K562 (cell line): ENCODE results near the gene SMG1. TPM values are rescaled to one million over a fixed set of nuclear protein-coding genes. Genes with fewer than 3 reads are reported as not detected.
A peak's percentile ranks its signal among the peaks of the same experiment; 100 is the strongest.

Experiments used
- CREB1 ChIP-seq, 2 experiments: sonication (generic) in 1 of 2; formaldehyde crosslinking in 1 of 2; IDR thresholded peaks; 2 replicates each; pipeline versions ENCODE4 v1.6.1 to v1.8.0; 2012 to 2022; ENCODE audit warnings: inconsistent platforms in 1 of 2, mild to moderate bottlenecking in 1 of 2, missing genetic modification reagents in 1 of 2, moderate library complexity in 1 of 2
- FOXK2 ChIP-seq, 2 experiments: fragments of 450-650 bp; IDR thresholded peaks in 1 of 2; conservative IDR thresholded peaks in 1 of 2; 2 replicates each; pipeline ENCODE4 v1.6.1; 2016; ENCODE audit warnings: low read depth in 2 of 2, mild to moderate bottlenecking in 1 of 2
- MAX ChIP-seq: sonication (generic); formaldehyde crosslinking; IDR thresholded peaks from 2 replicates; pipeline ENCODE4 v1.9.0; 2022; ENCODE audit warnings: mild to moderate bottlenecking, missing genetic modification reagents
- MLX ChIP-seq, 2 experiments: fragments of 450-650 bp in 1 of 2; sonication (generic) in 1 of 2; formaldehyde crosslinking; conservative IDR thresholded peaks; 2 replicates each; pipeline versions ENCODE4 v1.4.0 to v1.8.1; 2020 to 2022; ENCODE audit warnings: mild to moderate bottlenecking in 1 of 2, missing genetic modification reagents in 1 of 2
- PTRF ChIP-seq: fragments of 450-650 bp; IDR thresholded peaks from 2 replicates; pipeline ENCODE4 v1.6.1; 2016; ENCODE audit warnings: mild to moderate bottlenecking, missing genetic modification characterization, missing compliant biosample characterization
- SETDB1 ChIP-seq: IDR thresholded peaks from one replicate; pipeline ENCODE4 v1.6.1; 2012; ENCODE audit warnings: low read length, control low read depth, inconsistent platforms
- TOE1 ChIP-seq, 2 experiments: fragments of 450-650 bp in 1 of 2; sonication (generic) in 1 of 2; formaldehyde crosslinking in 1 of 2; IDR thresholded peaks; 2 replicates each; pipeline versions ENCODE4 v1.7.1 to v1.8.0; 2016 to 2022; ENCODE audit warnings: borderline replicate concordance in 2 of 2, mild to moderate bottlenecking in 2 of 2, antibody characterized with exemption in 1 of 2, inconsistent platforms in 1 of 2, low read depth in 1 of 2, missing genetic modification reagents in 1 of 2, moderate library complexity in 1 of 2
- ZNF280A ChIP-seq: fragments of 450-650 bp; IDR thresholded peaks from 2 replicates; pipeline ENCODE4 v1.6.1; 2018; ENCODE audit warnings: mild to moderate bottlenecking, low read depth; ENCODE audit not compliant: partially characterized antibody
- polyA plus RNA-seq, 8 experiments: library from polyadenylated mRNA; depleted of rRNA in 4 of 8; stranded (reverse) in 5 of 8; unstranded in 3 of 8; fragments of >200 nt; fragmentation: Nextera tagmentation in 2 of 8; fragmentation: Illumina TruSeq in 1 of 8; extraction: Ambion mirVana in 2 of 8; extraction: Trizol in 1 of 8; gene quantifications; 2 replicates each; pipeline versions ENCODE4 v1.2.1 to v1.2.3, GENCODE V29; 2011 to 2014; ENCODE audit warnings: inconsistent platforms in 1 of 8, missing spikeins in 1 of 8
- total RNA-seq, 7 experiments: library from RNA; depleted of rRNA in 6 of 7; stranded (reverse); fragments of >200 nt in 6 of 7; fragmentation: Illumina TruSeq in 2 of 7; extraction: Trizol in 2 of 7; gene quantifications; 2 replicates each; pipeline versions ENCODE4 v1.2.1 to v1.2.3, GENCODE V29; 2011 to 2021; ENCODE audit warnings: low replicate concordance in 1 of 7
- TF ChIP-seq, protein P1 (sequence below): sonication (generic); formaldehyde crosslinking; IDR thresholded peaks from 2 replicates; pipeline ENCODE4 v1.8.0; 2022; ENCODE audit warnings: mild to moderate bottlenecking, missing genetic modification reagents
- TF ChIP-seq, protein P2 (sequence below): fragments of 250-450 bp; sonication (Bioruptor Pico); IDR thresholded peaks from 2 replicates; pipeline ENCODE4 v1.4.0; 2020; ENCODE audit warnings: mild to moderate bottlenecking, moderate library complexity
- TF ChIP-seq, protein P3 (sequence below): IDR thresholded peaks from 2 replicates; pipeline ENCODE4 v1.6.1; 2011; ENCODE audit warnings: borderline replicate concordance, low read depth, mild to moderate bottlenecking, moderate library complexity, low read length; ENCODE audit not compliant: insufficient read depth, poor library complexity, severe bottlenecking
- TF ChIP-seq, protein P4 (sequence below), 3 experiments: IDR thresholded peaks in 2 of 3; conservative IDR thresholded peaks in 1 of 3; 2 replicates each; pipeline ENCODE4 v1.5.1; 2011 to 2012; ENCODE audit warnings: low read length in 3 of 3, mild to moderate bottlenecking in 3 of 3, control low read depth in 2 of 3, improper control_type of control experiment in 1 of 3, inconsistent platforms in 1 of 3, low read depth in 1 of 3, mixed read lengths in 1 of 3, moderate library complexity in 1 of 3; ENCODE audit not compliant: insufficient read depth in 2 of 3

The SMG1 gene
- total and polyA plus RNA-seq, 9 of the 15 experiments (the other 6 are each of a cell fraction or from before 2014, with no cell fraction given) = 3.4 to 54.8 (median 32.0) TPM

DNA sequence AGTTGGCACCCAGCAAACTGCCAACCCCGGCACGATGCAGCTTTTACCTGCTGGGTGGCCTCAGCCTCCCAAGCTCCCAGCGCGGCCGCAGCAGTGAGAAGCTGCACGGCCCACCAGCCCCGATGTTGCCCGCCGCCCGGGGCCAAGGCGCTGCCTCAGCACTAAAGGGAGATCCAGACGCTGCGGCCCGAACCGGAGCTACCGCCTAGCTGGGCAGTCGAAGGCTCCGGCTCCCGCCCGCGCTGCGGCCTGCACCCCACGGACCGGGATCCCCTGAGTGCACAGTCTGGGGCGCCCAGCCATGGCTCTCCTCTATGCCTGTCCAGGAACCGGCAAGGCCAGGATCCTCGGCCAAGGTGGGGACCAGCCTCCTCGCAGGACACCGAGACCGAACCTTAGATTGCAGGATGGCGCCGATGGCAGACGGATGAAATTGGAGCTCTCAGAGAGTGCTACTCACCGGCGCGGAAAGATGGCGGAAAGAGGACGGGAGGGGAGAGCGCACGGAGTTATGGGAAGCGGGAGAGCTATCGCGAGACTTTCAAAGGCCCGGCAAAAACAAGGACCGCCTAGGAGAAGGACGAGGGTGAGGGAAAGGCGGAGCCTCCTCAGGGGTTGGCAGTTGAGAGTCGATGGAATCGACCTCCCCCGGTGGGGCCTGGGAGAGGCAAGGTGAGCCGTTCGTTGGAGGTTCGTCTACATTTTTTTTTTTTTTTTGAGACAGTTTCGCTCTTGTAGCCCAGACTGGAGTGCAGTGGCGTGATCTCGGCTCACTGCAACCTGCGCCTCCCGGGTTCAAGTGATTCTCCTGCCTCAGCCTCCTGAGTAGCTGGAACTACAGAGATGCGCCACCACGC is 136.1 kb downstream of the SMG1 start, which contains the start of gene RPS15A (continued):
- TF ChIP-seq ZNF280A (no peak), FOXK2 (conservative IDR thresholded peaks at IDR 0.05 in 1 of 2, IDR thresholded peaks at IDR 0.05 in 1 of 2; ENCODE audit: low read depth in 2 of 2) (peak; percentile 91 to 92), SETDB1 (no peak), PTRF (no peak), CREB1 (IDR thresholded peaks at IDR 0.05) (peak; percentile 45; the same call in 1 of the 2 replicates), CREB1 (CRISPR knock-in tag; IDR thresholded peaks at IDR 0.05) (peak; percentile 76; the same call in 1 of the 2 replicates), MLX (CRISPR knock-in tag; conservative IDR thresholded peaks at IDR 0.05) (peak; percentile 42 to 85; a peak in 1 of 4 replicates), TOE1 (IDR thresholded peaks at IDR 0.05; ENCODE audit: borderline replicate concordance) (peak; percentile 82), TOE1 (CRISPR knock-in tag; IDR thresholded peaks at IDR 0.05; ENCODE audit: borderline replicate concordance, low read depth) (no peak), MAX (peak; percentile 61)
- TF ChIP-seq, protein P1, sequence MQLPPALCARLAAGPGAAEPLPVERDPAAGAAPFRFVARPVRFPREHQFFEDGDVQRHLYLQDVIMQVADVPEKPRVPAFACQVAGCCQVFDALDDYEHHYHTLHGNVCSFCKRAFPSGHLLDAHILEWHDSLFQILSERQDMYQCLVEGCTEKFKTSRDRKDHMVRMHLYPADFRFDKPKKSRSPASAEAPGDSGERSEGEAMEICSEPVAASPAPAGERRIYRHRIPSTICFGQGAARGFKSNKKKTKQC (CRISPR knock-in tag) = peak; percentile 79
- TF ChIP-seq, protein P2, sequence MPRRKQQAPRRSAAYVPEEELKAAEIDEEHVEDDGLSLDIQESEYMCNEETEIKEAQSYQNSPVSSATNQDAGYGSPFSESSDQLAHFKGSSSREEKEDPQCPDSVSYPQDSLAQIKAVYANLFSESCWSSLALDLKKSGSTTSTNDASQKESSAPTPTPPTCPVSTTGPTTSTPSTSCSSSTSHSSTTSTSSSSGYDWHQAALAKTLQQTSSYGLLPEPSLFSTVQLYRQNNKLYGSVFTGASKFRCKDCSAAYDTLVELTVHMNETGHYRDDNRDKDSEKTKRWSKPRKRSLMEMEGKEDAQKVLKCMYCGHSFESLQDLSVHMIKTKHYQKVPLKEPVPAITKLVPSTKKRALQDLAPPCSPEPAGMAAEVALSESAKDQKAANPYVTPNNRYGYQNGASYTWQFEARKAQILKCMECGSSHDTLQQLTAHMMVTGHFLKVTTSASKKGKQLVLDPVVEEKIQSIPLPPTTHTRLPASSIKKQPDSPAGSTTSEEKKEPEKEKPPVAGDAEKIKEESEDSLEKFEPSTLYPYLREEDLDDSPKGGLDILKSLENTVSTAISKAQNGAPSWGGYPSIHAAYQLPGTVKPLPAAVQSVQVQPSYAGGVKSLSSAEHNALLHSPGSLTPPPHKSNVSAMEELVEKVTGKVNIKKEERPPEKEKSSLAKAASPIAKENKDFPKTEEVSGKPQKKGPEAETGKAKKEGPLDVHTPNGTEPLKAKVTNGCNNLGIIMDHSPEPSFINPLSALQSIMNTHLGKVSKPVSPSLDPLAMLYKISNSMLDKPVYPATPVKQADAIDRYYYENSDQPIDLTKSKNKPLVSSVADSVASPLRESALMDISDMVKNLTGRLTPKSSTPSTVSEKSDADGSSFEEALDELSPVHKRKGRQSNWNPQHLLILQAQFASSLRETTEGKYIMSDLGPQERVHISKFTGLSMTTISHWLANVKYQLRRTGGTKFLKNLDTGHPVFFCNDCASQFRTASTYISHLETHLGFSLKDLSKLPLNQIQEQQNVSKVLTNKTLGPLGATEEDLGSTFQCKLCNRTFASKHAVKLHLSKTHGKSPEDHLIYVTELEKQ (CRISPR knock-in tag) = no peak
- TF ChIP-seq, protein P3, sequence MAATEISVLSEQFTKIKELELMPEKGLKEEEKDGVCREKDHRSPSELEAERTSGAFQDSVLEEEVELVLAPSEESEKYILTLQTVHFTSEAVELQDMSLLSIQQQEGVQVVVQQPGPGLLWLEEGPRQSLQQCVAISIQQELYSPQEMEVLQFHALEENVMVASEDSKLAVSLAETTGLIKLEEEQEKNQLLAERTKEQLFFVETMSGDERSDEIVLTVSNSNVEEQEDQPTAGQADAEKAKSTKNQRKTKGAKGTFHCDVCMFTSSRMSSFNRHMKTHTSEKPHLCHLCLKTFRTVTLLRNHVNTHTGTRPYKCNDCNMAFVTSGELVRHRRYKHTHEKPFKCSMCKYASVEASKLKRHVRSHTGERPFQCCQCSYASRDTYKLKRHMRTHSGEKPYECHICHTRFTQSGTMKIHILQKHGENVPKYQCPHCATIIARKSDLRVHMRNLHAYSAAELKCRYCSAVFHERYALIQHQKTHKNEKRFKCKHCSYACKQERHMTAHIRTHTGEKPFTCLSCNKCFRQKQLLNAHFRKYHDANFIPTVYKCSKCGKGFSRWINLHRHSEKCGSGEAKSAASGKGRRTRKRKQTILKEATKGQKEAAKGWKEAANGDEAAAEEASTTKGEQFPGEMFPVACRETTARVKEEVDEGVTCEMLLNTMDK = no peak
- TF ChIP-seq, protein P4, sequence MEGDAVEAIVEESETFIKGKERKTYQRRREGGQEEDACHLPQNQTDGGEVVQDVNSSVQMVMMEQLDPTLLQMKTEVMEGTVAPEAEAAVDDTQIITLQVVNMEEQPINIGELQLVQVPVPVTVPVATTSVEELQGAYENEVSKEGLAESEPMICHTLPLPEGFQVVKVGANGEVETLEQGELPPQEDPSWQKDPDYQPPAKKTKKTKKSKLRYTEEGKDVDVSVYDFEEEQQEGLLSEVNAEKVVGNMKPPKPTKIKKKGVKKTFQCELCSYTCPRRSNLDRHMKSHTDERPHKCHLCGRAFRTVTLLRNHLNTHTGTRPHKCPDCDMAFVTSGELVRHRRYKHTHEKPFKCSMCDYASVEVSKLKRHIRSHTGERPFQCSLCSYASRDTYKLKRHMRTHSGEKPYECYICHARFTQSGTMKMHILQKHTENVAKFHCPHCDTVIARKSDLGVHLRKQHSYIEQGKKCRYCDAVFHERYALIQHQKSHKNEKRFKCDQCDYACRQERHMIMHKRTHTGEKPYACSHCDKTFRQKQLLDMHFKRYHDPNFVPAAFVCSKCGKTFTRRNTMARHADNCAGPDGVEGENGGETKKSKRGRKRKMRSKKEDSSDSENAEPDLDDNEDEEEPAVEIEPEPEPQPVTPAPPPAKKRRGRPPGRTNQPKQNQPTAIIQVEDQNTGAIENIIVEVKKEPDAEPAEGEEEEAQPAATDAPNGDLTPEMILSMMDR (IDR thresholded peaks at IDR 0.05 in 2 of 3, conservative IDR thresholded peaks at IDR 0.05 in 1 of 3; ENCODE audit: insufficient read depth in 2 of 3, low read depth in 1 of 3, low read length in 3 of 3) = no peak
